ENCODE data around the gene DTX1.

The DTX1 gene

GRCh38 chr12:113056631-113057488 lies at the start of gene DTX1:
Gene DTX1 (plus strand): TSS chr12:113056730. CDS start chr12:113058193, 1,463 bp downstream.
- peak in 2 of 3 experiments; percentile 82 to 87 for DNase-seq

DNA sequence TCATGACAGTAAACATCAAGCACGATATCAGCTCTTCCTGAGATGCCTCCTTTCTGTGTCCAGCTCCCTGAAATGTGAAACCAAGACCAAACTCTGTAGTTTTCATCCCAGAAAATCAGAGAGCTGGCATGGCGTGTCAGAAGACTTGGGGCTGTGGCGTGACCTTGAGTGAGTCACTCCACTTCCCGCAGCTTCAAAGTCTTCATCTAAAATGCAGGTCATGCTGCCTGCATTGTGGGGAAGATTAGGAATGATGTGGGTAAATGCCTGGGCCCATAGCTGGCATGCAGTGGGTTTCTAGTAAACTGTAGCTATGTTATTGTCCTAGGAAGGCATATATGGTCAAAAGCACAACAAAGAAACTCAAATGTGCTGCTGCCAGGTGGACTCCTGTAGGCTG lies 49.4 kb upstream of the DTX1 start:
- no peak for DNase-seq

DNA sequence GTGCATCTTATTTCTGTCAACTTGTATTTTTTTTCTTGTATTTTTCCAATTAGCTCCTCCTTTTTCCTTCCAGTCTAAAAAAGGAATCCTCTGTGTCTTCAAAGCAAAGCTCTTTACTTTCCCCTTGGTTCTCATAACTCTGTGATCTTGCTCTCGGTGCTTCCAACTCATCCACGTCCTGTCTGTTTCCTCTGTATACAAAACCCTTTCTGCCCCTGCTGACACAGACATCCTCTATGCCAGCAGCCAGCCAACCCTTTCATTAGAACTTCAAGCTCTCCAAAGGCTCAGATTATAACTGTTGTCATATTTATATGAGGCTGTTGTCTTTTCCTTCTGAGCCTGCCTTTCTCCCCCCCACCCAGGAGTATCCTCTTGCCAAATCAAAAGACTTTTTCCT lies 45.8 kb upstream of the DTX1 start:
- no peak for DNase-seq

DNA sequence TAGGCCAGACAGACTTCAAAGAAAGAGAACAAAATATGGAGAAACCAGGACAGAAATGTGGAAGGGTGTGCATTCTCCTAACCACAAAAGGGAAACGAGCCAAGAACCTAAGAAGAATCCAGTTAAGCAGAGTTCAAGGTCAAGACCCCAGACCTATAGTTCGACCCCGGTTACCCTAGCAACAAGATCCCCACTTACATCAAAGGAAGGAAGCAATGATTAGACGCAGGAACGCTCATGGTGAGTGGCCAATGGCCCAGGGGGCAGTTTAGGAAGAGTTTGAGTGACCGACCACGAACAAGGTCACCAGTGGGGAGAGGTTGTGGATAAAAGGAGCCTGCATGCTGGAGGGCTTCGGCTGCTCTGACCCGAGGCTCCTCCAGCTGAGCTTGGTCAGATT lies 42.0 kb upstream of the DTX1 start:
- no peak for DNase-seq

- no peak for DNase-seq
Measured at GRCh38 chr12:113016796-113017195, 39.7 kb upstream of the DTX1 start.

DNA sequence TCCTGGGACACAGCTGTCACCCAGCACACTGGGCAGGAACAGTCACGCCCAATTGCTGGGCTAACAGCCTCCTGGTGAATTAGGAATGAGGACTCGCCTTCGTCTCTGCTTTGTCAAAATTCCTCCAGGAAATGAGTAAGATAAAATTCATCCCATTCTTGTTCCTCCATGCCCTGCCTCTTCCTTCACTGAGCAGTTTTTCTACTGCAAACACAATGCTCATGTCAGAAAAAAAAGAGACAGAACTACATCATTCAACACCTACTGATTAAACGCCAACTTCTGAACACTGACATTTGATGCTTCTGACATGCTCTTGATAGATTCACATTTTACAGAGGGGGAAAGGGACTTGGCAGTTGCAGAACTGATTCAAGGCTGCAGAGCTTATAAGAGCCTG lies 37.5 kb upstream of the DTX1 start:
- no peak for DNase-seq

GRCh38 chr12:113021500-113021899 lies 35.0 kb upstream of the DTX1 start:
- no peak for DNase-seq

- DNase-seq = no peak
Measured at GRCh38 chr12:113022563-113023297, 33.8 kb upstream of the DTX1 start.

DNA sequence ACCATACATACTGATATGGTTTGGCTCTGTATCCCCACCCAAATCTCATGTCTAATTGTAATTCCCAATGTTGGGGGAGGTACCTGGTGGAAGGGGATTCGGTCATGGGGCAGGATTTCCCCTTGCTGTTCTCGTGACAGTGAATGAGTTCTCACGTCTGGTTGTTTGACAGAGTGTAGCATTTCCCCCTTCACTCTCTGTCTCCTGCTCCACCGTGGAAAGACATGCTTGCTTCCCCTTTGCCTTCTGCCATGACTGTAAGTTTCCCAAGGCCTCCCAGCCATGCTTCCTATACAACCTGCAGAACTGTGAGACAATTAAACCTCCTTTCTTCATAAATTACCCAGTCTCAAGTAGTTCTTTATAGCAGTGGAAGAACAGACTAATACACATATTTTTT lies 28.8 kb upstream of the DTX1 start:
- no peak for DNase-seq

- DNase-seq = peak; percentile 38 to 82 (median 43)
Measured at GRCh38 chr12:113030875-113031525, 25.5 kb upstream of the DTX1 start.

DNA sequence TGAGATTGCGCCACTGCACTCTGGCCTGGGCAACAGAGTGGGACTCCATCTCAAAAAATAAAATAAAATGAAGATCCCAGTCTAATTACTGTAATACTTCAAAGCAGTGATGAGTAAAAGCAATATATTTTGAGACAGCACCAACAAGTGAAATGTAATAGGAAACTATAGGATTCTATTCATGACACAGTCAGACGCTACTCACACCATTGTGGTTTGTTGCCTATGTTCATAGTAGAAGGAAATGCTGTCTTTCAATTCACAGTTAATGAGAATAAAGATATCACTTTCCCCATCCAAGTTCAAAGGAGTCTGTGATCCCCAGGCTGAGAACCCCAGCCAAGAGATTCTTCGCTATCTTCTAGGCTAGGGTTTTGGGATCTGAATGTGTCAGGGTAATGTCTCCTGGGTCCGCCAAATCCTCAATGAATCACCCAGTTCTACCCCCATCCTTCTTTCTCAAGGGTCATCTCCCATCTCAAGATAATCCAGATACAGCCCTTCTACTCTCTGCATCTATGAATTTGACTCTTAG lies 16.6 kb upstream of the DTX1 start:
- DNase-seq = no peak

- DNase-seq = no peak
Measured at GRCh38 chr12:113040722-113041171, 15.8 kb upstream of the DTX1 start.

DNA sequence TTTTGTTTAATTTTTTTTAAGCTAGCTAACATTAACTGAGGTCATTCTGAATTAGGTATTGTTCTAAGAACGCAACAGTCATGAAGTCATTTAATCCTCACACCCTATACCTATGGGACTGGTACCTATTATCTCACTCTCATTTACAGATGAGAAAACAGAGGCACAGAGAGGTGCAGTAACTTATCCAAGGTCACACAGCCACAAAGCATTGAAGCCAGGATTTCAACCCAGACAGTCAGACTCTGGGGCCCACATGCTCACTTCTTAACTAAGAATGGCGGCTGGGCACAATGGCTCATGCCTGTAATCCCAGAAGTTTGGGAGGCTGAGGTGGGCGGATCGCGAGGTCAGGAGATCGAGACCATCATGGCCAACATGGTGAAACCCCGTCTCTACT lies 15.0 kb upstream of the DTX1 start:
- no peak for DNase-seq

GRCh38 chr12:113043240-113043639 lies 13.3 kb upstream of the DTX1 start:
- peak in 1 of 3 experiments; percentile 28 for DNase-seq

GRCh38 chr12:113044516-113044915 lies 12.0 kb upstream of the DTX1 start:
- no peak for DNase-seq

DNA sequence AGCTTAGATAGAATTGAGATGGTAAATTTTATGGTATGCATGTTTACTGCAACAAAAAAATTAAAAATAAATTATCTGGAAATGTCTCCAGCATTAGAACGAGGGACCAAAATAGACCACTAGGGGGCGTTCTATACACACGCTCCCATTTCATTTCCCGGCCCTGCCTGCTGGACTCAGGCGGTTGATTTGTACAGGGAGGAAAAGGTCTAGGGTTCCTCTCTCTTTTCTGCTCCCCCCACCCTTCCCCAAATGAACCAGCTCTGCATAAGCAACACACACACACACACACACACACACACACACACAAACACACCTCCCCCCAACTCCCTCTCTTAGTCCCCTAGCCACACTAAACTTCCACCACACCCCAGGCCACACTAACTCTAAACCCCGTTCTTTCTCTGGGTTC lies 7.8 kb upstream of the DTX1 start:
- DNase-seq = peak; percentile 59 to 84 (median 70)

DNA sequence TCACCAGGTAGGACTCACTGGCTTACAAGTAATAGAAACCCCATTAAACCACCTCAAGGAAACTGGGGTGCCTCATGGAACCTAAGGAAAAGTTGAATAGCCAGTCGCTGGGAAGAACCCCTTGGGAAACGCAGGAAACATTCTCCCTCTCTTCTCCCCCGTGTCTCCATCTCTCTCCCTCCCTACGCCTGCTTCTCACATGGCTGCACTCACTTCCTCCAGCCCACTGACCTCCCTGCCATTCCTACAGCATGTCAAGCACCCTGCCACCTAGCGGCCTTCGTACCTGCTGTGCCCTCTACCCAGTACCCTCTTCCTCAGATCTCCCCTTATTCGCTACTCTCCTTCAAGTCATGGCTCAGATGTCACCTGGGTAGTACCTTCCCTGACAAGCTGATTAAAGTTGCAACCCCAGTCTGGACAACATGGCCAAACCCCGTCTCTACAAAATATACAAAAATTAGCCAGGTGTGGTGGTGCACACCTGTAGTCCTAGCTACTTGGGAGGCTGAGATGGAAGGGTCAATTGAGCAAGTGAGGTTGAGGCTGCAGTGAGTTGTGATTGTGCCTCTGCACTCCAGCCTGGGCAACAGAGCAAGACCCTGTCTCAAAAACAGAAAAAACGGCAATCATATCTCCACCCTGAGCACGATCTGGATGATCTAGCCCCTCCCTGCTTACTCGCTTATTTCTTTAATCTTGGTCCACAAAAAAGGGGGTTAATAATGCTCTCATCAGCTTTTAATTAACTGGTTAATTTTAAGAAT lies 6.4 kb upstream of the DTX1 start:
- no peak for DNase-seq

- DNase-seq = no peak
Measured at GRCh38 chr12:113050795-113051194, 5.7 kb upstream of the DTX1 start.

DNA sequence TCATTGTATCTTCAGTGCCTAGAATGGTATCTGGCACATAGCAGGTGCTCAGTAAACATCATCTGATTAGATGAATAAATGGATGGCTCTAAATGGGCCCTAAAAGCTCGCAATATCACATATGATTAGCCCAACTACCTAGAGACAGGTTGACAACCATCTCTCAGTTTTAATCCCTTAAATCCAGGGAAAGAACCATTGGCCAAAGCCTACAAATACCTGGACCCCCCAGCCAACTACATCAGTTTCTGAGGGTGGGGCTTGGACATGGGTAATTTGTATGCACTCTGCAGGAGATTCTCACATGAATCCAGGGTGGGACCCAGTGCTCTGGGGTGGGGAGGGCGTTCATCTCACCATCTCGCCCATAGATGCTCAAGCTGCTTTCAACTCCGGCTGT lies 4.8 kb upstream of the DTX1 start:
- no peak for DNase-seq

DNA sequence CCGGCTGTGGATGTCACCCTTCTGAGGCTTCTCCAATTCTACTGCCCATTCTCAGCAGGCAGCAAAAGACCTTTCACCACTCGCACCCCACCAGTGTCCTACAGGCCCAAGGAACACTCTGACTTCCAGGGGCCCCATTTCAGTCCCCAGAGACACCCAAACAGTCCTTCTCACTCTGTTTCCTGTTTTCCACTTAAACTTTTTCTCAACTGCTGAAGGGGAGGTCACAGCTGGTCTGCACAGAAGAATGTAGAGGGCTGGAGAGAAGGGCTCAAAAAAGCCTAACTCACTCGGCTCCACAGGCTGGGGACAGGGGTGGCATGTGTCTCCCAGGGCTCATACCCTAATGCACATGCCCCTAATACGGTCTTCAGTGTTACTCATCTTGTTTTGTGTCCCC lies 4.2 kb upstream of the DTX1 start:
- no peak for DNase-seq

- no peak for DNase-seq
Measured at GRCh38 chr12:113054948-113055486, 1.5 kb upstream of the DTX1 start.
